Activated CD8-positive, alpha-beta memory T cell treated with anti-CD3 and anti-CD28 coated beads for 24 hours (primary cell): ENCODE measurements around the gene NUTF2.
"Not testable (repeated sequence)": the region's sequence is repeated elsewhere in the genome, so short reads cannot be mapped to it uniquely, and the experiment has no call there.

ENCODE experiments used
- DNase-seq: peaks from one replicate; pipeline ENCODE4 v3.0.0-alpha.2; 2020

The NUTF2 gene

DNA sequence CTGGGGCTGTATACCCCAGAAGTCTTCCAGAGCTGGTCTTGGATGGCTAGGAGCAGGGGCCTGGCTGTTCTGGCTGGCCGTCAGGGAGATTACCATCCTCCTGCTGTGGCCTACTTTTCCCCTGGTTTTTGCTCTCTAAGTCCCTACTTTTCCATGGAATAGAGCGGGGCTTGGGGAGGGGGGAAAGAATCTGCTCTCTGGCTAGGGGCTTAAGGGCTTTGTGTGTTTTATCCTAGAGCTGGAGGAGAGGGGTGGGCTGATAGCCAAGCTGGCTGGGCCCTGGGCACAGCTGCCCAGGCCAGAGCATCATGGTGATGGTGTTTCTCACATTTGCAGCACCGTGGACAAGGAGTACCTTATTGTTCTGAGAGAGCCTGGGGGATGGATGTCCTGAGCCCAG, 41.6 kb downstream of the NUTF2 start:
- no peak for DNase-seq

GRCh38 chr16:67892375-67892774, 45.6 kb downstream of the NUTF2 start:
- DNase-seq: no peak

DNA sequence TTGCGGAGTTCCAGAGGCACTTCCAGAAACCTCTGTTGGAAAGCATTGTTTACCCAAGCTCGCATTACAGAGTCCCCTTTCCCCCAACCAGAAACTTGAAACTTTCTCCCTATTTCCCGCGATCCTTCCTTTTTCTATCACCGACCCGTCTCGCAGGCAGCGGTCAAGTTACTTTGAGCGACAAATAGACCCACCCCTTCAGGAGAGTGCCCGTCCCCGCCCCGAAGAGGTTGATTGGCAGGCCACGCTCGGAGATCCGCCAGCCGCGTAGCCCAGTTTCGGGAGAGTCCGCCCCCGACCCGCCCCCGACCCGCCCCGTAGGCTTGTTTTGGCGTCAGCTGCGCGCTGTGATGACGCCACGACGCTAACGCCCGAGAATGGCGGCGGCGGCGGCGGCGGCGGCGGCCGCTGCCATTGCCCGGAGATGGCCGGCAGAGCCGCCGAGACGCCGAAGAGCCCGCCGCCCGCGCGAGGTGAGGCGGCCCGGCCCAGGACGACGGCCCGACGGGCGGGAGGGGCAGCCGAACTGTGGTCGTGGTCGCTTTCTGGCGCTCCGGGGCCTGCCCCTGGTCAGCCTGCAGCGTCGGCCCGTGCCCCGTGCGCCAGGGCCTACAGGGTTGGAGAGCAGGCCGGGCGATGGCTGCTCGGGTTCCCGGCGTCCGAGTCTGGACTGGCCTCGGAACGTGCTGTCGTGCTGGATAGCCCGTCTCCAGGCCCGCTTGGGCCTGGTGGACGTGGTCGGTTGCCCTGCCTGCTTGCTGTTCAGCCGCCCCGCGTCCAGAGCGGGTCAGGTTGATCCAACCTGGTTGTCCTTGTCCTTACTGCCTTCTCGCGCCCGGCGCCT, 46.4 kb downstream of the NUTF2 start, which contains the start of gene PSKH1:
TSS of gene PSKH1 (plus strand) at position 356 of the 844 bp plus-strand sequence. CDS start 15,496 bp downstream, outside the sequence.
- peak; percentile 94 for DNase-seq

GRCh38 chr16:67893743-67894399, 47.1 kb downstream of the NUTF2 start:
- no peak for DNase-seq

DNA sequence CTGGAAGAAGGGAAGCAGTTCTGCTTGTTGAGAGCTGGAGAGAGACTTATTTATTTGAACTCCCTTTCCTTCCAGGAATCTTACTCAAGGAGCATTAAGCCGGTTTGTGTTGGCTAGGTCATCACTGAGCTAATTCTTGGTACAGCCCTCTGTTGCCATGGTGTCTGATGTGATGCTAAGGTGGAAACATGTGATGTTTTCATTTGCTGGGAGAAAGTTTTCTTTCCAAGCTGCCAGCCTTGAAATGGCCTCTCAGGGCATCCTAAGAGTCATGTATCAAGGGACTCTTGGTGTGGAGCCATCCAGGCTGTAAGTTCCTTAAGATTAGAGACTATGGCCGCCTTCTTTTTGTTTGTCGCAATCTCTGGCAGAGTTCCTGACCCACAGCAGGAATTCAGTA, 50.5 kb downstream of the NUTF2 start:
- no peak for DNase-seq

- no peak for DNase-seq
Measured at GRCh38 chr16:67901734-67902133, 55.0 kb downstream of the NUTF2 start.

- no peak for DNase-seq
Measured at GRCh38 chr16:67902831-67903230, 56.1 kb downstream of the NUTF2 start.

DNA sequence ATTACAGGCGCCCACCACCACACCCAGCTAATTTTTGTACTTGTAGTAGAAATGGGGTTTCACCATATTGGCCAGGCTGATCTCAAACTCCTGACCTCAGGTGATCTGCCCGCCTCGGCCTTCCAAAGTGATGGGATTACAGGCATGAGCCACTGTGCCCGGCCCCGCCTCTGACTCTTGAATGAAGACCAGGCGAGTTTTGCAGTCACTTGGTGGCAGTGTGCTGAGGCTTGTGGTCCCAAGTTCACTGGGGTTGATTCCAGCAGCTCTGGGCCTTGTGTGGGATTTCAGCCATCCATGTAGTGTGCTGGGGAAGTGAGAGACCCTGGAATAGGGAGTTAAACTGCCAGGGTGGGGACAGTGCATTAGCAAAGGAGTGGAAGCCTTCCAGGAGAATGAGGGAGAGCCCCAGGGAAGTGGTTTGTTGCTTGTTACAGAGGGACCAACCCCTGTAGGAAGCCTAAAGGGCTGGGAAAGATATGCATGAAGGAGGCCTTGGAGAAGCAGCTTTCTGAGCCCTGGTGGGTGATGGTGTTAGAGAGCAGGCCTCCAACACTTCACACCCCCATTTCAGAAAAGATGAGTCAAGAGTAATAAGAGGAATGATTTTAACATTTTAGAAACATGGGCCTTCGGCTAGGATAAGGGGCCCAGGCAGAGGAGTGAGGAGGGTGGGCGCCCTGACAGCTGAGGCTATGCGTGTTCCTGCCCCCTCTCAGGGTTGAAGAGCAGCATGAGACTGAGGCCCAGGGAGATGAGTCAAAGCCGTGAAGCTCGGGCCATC, 60.9 kb downstream of the NUTF2 start:
- no peak for DNase-seq

DNA sequence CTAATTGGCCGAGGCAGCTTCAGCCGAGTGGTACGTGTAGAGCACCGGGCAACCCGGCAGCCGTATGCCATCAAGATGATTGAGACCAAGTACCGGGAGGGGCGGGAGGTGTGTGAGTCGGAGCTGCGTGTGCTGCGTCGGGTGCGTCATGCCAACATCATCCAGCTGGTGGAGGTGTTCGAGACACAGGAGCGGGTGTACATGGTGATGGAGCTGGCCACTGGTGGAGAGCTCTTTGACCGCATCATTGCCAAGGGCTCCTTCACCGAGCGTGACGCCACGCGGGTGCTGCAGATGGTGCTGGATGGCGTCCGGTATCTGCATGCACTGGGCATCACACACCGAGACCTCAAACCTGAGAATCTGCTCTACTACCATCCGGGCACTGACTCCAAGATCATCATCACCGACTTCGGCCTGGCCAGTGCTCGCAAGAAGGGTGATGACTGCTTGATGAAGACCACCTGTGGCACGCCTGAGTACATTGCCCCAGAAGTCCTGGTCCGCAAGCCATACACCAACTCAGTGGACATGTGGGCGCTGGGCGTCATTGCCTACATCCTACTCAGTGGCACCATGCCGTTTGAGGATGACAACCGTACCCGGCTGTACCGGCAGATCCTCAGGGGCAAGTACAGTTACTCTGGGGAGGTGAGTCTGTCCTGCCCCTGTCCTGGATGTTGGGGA, 62.5 kb downstream of the NUTF2 start:
- DNase-seq: no peak

- no peak for DNase-seq
Measured at GRCh38 chr16:67910158-67910557, 63.4 kb downstream of the NUTF2 start.

- no peak for DNase-seq
Measured at GRCh38 chr16:67914758-67915495, 68.2 kb downstream of the NUTF2 start.

DNA sequence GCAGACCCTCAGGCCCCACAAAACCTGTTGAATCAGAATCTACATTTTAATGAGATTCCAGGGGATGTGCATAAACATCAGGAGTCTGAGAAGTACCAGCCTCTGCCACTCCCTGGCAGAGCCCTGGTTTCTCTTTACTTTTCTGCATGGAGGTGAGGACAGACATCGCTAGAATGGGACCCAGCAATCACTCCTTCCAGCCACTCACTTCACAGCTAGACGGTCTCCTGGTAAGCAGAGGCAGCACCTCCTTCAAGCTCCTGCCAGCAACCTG, 68.7 kb downstream of the NUTF2 start:
- DNase-seq: not testable (repeated sequence)

DNA sequence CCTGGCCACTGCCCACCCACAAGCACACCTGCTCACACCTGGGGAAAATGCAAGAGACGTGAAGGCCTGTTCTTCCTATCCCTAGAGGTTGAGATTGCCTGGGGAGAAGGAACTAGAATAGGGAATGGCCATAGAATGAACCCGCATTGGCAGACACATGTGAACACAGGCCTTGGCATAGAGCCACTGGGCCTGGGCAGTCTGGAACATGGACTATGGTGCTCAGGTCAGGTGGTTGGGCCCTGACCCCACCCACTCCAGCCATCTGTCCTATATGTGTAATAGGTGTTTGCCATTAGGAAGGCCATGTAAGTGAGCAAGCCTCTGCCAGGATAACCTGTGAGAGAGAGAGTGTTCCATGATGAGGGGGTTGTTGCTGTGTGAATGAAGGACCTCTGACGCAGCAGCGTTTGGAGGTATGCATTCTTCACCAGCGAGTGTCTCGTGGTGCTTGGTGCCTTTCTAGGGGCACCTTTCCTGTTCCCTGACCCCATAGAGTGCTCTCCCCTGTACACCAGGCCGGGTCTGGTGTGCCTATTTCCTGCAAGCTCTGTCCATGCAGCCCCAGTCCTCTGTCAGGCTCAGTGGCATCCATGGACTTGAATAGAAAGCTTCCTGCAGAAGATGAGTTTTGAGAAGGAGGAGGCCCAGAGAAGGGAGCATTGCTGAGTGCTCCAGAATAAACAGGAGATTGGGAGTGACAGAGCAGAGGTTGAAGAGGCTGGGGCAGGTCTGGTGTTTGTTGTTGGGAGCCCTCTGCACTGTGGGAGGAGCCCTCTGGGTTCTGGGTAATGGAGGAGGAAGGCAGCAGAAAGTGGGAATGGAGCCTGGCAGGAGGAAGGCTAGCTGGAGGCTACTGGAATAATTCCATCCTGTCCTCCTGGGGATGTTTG, 69.3 kb downstream of the NUTF2 start:
- DNase-seq: no peak

GRCh38 chr16:67917140-67917851, 70.6 kb downstream of the NUTF2 start:
- DNase-seq: no peak

DNA sequence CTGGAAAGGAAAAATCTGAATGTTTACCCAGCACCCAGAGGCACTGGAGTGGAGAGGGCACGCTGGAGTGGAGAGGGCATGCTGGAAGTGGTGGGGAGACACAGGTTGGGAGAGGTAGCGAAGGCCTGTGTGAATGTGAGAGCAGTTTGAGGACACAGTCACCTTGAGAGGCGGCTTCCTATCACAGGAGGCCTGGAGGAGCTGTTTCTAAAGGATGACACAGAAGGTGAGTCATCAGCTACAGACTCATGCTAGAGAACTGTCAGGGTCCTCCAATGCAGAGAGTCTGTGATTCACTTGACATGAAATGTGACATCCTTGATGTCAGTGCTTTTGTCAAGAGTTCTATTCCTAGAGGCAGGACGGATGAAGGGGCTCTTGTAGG, 71.1 kb downstream of the NUTF2 start:
- no peak for DNase-seq

GRCh38 chr16:67919622-67920221, 73.0 kb downstream of the NUTF2 start:
- DNase-seq: no peak
